Activated naive CD4-positive, alpha-beta T cell treated with anti-CD3 and anti-CD28 coated beads, Interleukin-2, amount 50 U/mL, for 72 hours (primary cell): ENCODE measurements around the gene SLC38A10. TPM values are rescaled to one million over a fixed set of nuclear protein-coding genes. Genes with fewer than 3 reads are reported as not detected.

Experiments
- ATAC-seq, 2 donors: fragments of 150-1000 bp; cut with Tn5 transposase; 2 replicates each; pipeline ENCODE4 v1.10.0; 2021; ENCODE audit warnings: mild to moderate bottlenecking in 2 of 2, moderate library complexity in 2 of 2
- DNase-seq, 2 donors: peaks; one replicate each; pipeline ENCODE4 v3.0.0; 2021 to 2022; ENCODE audit warnings: low spot score in 2 of 2
- H3K27ac Mint-ChIP-seq, 2 donors: one replicate each; pipeline ENCODE4 v1.8.0; 2022; ENCODE audit warnings: mild to moderate bottlenecking in 2 of 2, mixed read lengths in 2 of 2
- H3K36me3 Mint-ChIP-seq, 2 donors: one replicate each; pipeline ENCODE4 v1.8.0; 2022; ENCODE audit warnings: mixed read lengths in 2 of 2
- H3K9me3 Mint-ChIP-seq, 2 donors: one replicate each; pipeline ENCODE4 v1.8.0; 2022; ENCODE audit warnings: mixed read lengths in 2 of 2
- total RNA-seq, 2 donors: library from RNA; stranded (reverse); gene quantifications; one replicate each; pipeline ENCODE4 v1.2.3, GENCODE V29; 2022

Gene SLC38A10
- total RNA-seq, 2 donors from 2014 or later = 19.9 to 72.0 TPM

DNA sequence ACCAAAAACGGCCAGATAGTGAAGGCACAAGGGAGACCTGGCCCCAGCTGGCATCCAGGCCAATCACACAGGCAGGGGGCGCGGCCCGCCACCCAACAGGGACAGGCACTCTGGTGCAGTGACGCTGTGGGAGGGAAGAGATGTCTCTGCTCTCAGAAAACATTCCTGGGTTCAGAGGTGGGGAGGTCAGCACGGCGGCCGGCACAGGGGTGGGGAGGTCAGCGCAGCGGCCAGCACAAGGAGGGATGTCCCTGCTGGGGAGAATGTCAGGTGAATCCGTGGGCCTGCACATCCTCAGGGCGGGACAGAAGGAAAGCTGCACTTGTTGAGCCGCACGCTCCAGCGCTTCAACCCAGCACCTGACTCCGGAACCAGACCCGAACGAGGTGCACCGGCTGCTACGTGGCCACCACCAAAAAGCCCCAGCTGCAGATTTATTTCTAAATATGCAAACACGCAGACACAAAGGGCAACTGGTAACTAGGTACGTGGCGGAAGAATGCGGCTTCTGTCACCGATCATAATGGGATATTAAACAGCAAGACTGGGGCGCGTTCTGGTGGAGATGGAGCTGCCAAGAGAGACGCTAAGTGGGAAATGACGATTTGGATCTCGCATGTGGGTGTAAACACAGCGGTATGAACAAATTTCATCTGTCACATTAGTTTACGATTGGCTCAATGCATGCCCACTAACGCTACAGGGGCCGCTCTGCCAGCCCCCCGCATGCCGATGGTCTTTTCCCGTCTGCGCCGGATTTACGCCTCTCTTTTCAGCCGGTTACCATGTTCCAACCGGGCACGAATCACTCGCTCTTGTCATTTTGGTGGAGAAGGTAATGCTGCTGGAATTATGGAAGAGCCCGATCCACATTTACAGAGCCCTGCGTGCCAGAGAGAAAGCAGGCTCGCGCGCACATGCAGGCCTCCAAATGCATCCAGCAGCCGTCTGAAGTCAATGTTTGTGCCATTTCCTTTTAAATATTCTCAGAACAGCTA, 15.5 kb downstream of the SLC38A10 start:
- ATAC-seq (no peak), DNase-seq (no peak)
- H3K36me3 Mint-ChIP-seq = peaks cover 4% of the 10 kb centered on the region in 2 donors
- no peaks in the 10 kb centered on the region for H3K9me3 Mint-ChIP-seq
- peak overlapping the region in 1 of 2 donors; percentile 11 for H3K27ac Mint-ChIP-seq

DNA sequence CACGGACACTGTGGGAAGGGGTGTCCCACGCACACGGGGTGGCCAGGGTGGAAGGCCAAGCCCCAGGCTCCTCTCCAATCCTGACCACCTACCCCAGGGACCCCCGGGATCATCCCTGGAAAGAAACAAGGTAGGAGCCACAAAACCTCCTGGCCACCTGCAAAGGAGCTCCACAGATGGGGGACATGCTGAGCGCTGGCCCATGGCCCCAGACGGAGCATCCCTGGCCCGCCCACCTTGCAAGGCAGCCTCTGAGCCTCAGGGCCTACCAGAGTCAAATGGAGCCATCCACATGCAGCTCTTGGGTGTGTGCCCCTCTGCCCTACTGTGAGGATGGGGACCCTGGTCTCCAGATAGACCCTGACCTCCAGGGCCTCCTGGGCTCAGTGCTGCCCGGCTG, 16.3 kb downstream of the SLC38A10 start:
- ATAC-seq (no peak), DNase-seq (no peak)
- no peaks in the 10 kb centered on the region for H3K9me3 Mint-ChIP-seq
- H3K36me3 Mint-ChIP-seq = peaks cover 4% of the 10 kb centered on the region in 2 donors
- H3K27ac Mint-ChIP-seq = no peak overlapping the region

DNA sequence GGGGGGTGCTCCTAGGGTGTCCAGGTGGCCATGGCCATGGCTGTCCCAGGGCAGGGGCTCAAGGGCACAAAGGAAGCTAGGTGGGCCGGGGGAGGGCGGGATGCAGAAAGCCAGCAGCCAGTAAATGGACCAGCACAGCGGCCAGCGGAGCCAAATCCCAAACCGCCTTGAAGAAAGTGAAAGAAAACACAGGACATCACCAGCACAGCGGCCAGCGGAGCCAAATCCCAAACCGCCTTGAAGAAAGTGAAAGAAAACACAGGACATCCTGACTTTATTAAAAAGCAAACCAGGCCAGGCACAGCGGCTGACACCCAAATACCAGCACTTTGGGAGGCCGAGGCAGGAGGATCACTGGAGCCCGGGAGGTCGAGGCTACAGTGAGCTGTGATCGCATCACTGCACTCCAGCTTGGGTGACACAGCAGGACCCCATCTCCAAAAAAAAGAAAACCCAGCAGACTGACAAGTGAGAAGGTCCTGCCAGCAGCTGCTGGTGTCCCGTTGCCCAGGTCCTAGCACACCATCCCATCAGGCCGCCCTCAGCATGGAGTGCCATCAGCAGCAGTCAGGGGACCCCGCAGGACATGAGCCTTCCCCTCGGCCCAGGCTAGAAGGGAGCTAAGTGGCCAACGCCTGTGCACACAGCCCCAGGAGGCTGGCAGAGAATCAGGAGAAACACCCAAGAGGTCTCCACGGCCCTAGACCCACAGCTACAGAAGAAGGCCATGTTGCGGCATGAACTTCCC, 17.0 kb downstream of the SLC38A10 start:
- H3K9me3 Mint-ChIP-seq = no peaks in the 10 kb centered on the region
- no peak for ATAC-seq

DNA sequence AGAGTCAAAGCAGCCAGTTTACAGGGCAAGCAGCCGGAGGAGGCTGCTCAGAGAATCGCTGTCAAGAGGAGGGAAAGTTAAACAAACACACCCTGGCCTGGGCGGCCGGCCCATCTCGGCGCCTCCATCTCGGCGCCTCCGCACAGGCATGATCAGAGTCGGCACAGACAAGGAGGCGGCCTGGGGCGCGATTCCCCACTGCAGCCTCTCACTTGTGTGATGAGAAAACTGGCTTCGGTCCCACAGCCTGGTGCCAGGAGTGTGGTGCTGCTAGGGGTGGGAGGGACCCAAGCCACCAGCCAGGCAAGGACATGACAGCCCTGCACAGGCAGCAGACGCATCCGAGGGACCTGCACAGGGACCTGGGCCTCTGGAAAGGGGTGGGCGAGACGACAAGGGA, 17.7 kb downstream of the SLC38A10 start:
- DNase-seq (no peak), ATAC-seq (no peak)
- Mint-ChIP-seq H3K27ac (no peak overlapping the region), H3K36me3 (peaks cover 4% of the 10 kb centered on the region in 2 donors), H3K9me3 (no peaks in the 10 kb centered on the region)

More for the DNA sequence above, 17.0 kb downstream of the SLC38A10 start:
- DNase-seq = no peak
- H3K36me3 Mint-ChIP-seq = peaks cover 4% of the 10 kb centered on the region in 2 donors
- H3K27ac Mint-ChIP-seq = peak overlapping the region in 1 of 2 donors; percentile 36

DNA sequence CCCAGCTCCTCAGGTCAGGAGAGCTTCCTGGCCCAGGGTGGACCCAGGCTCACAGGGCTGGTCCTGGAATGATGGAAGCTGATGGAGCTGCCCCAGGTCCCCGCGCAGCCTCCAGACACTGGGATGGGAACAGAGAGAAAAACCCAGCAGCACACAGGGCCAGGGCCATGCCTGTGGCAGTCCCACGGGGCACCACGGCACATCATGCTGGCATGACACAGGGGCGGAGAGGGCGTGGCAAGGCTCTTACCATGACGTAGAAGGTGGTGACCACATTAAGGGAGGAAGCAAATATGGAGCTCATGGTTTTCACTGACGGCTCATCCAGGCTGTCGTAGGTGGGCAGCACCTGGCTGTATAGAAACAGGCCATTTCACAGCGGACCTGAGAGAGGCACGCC, 18.3 kb downstream of the SLC38A10 start:
- no peak for ATAC-seq
- H3K36me3 Mint-ChIP-seq = peaks cover 4% of the 10 kb centered on the region in 2 donors
- H3K27ac Mint-ChIP-seq = no peak overlapping the region
- no peak for DNase-seq
- H3K9me3 Mint-ChIP-seq = no peaks in the 10 kb centered on the region

DNA sequence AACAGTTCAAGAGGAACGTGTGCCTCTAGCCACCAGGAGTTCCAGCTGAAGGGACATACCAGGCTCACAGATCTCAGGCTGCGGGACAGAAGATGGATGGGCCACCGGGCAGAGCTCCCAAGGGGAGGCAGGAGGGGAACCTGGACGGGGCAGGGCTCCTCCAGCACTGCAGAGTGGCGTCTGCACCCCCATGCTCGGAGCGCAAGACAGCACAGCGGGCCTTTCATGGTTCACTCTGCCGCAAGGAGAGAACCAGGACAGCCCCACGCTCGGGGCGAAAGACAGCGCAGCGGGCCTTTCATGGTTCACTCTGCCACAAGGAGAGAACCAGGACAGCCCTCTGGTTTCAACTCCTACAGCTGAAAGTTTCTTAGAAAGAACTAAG, 20.6 kb downstream of the SLC38A10 start:
- DNase-seq = no peak
- no peaks in the 10 kb centered on the region for H3K9me3 Mint-ChIP-seq
- no peak for ATAC-seq
- peaks cover 4% of the 10 kb centered on the region in 2 donors for H3K36me3 Mint-ChIP-seq
- no peak overlapping the region for H3K27ac Mint-ChIP-seq

DNA sequence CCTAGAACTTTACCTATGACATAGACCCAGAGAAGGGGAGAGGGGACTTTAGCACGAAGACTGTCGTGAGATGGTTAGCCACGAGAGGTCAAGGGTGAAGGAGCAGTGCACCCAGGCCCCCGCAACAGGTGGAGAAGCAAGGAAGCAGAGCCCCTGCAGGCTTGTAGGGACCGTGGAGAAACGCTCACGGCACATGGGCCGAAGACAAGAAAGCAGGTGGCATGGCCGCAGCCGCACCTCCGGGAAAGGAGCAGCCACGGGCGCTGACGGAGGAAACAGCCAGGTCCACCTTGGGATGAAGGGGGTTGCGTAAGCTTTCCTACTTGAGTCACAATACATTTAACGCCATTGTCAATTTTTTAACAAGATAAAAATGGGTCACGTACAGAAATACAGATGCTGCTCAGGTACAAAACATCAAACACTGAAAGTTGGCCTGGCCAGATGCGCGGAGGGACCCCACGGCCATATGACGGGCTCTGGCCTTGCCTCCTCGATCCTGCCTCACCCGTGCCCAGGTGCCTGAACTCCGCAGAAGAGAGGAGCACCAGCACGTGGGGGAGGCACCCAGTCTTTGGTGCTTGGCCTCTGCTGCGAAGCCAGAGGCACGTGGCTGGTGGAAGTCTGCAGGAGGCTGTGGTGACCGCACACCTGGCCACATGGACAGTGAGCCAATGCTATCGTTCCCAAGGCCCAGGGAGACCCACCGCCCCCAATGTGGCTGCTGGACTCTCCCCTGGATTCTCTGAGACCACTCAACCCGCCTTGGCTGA, 21.2 kb downstream of the SLC38A10 start:
- DNase-seq = no peak
- H3K36me3 Mint-ChIP-seq = peaks cover 4% of the 10 kb centered on the region in 2 donors
- H3K9me3 Mint-ChIP-seq = no peaks in the 10 kb centered on the region
- no peak overlapping the region for H3K27ac Mint-ChIP-seq
- no peak for ATAC-seq

DNA sequence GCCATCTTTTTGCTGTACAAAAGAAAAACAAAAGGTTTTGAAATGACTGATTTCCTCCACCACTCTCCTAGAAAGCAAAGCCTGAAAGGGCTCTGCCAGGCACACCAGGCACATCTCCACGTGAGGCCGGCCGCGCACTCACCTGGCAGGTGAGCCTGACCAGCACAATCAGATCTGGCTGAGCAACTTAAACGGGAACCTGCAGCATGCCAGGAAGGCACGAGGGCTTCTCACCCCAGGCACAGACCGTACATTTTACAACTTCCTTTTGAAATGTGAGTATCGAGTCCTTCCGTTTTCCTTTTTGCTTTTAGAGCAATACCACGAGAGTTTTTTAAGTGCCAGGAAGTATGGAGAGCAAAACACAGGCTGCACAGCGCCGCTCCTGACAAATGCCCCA, 22.5 kb downstream of the SLC38A10 start:
- ATAC-seq = no peak
- DNase-seq = no peak
- Mint-ChIP-seq H3K36me3 (peaks cover 4% of the 10 kb centered on the region in 2 donors), H3K9me3 (no peaks in the 10 kb centered on the region), H3K27ac (no peak overlapping the region)

DNA sequence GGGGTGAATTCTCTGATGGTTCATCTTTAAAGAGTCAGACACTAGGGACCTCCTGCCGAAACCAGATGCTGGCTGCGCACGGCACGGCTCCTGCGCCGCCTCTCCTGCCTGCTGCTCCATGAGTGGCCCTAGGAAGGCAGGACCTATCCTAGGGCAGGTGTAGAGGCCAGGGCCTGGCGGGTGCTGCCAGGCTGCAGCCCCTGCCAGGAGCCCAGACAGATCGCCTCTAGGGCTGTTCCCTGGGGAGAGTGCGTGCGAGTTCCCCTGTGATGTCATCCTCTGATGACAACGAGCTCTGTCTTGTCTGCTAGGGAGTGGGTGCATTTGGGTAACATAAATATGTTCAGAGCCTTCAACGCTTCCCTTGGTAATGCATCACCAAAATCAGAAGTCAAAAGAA, 23.9 kb downstream of the SLC38A10 start:
- no peaks in the 10 kb centered on the region for H3K9me3 Mint-ChIP-seq
- ATAC-seq = no peak
- peaks cover 4% of the 10 kb centered on the region in 2 donors for H3K36me3 Mint-ChIP-seq
- no peak for DNase-seq
- H3K27ac Mint-ChIP-seq = no peak overlapping the region

DNA sequence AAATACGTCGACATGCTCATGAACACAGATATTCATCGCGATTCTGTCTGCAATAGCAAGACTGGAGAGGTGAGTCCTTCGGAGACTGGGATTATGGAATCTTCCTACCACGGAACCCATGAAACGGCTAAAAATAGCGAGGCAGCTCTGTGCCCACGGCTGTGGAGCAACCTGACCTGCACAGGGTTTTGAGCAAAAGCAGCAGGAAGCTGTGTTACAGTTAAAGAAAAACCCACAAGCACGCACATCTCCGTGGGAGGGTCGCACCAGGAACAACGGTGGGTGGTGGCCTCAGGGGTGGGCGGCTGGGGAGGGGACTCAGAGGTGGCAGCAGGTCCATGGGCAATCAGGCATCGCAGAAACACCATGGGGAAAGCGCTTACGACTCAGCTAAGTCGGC, 24.8 kb downstream of the SLC38A10 start:
- H3K27ac Mint-ChIP-seq = no peak overlapping the region
- no peaks in the 10 kb centered on the region for H3K36me3 Mint-ChIP-seq
- H3K9me3 Mint-ChIP-seq = no peaks in the 10 kb centered on the region
- ATAC-seq (no peak), DNase-seq (no peak)

DNA sequence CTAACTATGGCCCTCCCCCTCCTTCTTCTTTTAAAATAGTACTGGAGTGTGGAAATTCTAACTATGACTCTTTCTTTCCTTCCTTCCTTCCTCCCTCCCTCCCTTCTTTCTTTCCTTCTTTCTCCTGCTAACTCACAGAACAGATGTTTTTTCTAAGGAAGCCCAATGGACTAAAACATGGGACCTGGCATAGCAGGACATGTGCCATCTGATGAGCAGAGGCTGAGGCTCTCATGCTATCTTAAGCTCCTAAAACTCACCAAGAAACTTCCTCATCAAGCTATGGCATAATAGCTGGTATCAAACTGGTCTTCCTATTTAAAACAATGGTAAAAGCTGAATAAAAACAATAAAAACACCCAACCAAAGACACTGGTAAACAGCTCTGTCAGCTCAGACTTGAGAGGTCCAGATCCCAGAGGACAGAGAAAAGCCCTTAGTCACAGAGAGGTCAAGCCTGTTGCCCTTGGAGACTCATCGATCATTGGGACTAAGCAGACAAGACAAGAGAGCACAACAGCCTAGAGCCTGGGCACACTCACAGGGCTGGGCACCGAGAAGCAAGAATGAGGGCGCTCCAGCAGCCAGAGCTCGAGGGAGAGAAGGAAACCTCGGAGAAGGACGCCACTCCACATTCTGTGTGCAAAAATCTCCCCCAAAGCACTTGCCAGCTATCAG, 27.6 kb downstream of the SLC38A10 start:
- Mint-ChIP-seq H3K27ac (no peak overlapping the region), H3K9me3 (no peaks in the 10 kb centered on the region), H3K36me3 (no peaks in the 10 kb centered on the region)
- no peak for ATAC-seq
- no peak for DNase-seq

DNA sequence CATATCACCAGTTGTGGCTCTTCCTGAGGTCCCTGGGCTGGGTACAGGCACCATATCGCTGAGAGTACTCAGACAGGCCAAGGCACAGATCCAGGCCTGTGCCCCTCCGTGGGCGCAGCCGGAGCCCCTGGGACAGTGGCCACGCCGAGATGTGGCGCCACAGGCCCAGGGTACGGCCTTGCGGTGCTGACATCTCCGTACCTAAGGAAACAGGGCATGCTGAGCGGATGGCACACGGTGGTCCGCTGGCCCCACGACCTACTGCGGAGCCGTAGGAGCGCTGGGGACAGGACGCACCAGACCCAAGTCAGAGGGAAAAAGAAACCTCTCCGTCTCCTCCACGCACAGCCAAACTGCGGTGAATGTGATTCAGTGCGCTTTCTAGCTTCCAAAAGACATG, 29.5 kb downstream of the SLC38A10 start:
- DNase-seq (no peak), ATAC-seq (no peak)
- Mint-ChIP-seq H3K27ac (peak overlapping the region in 1 of 2 donors; percentile 36), H3K36me3 (no peaks in the 10 kb centered on the region), H3K9me3 (no peaks in the 10 kb centered on the region)

DNA sequence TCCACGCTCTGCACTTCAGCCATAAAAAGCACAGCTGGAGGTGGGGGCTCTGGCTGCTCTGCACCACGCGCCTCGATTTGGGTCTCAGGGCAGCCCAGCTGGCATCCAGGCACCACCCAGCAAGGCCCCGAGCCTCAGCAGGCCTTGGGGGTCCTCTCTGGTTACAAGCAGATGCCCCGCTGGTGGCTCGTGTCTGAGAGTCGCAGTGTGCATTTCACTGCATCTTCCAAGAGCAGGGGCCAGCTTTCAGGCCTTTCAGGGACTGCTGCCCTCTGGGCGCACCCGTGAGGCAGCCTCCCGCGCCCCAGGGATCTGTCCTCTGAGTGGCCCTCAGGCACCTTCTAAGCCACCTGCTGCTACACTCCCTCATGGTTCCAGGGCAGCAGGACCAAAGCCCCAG, 30.5 kb downstream of the SLC38A10 start:
- DNase-seq = no peak
- Mint-ChIP-seq H3K27ac (no peak overlapping the region), H3K9me3 (no peaks in the 10 kb centered on the region)

DNA sequence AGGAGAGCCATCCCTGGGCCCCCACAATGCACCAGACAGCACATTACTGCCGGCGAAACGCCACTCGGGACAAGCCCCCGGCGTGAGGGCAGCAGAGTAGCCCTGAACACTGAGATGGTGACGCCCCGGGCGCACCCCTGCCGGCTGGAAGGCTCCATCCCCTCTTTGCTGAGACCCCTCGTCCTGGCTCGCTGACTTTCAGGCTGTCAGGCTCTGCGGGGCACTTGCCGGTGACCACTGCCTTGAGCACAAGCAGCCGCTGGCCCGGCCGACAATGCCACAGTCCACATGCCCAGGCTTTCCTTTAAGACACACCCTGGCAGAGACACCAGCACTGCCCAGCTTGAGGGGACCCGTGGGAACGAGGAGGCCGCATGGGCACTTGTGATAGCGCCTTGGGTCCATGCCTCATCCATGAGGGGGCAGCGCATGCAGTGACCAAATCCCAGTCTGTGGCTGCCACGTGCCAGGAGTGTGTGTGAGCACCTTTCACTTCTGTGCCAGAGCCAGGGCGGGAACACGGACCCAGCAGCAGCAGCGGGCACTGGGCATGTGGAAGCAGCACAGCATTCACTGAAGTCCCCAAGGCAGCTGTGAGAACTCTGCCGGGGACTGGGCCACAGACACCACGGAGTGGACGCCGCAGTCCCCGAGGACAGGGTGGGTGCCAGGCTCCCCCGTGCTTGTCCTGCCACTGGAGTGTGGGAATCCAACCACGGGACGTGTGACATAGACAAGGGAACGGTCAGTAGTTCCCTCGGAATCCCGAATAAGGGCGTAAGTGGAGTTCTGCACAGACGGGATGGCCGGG, 31.5 kb downstream of the SLC38A10 start:
- DNase-seq (no peak), ATAC-seq (no peak)
- Mint-ChIP-seq H3K9me3 (no peaks in the 10 kb centered on the region), H3K36me3 (no peaks in the 10 kb centered on the region), H3K27ac (no peak overlapping the region)

More for the DNA sequence above, 30.5 kb downstream of the SLC38A10 start:
- ATAC-seq = no peak
- H3K36me3 Mint-ChIP-seq = no peaks in the 10 kb centered on the region

DNA sequence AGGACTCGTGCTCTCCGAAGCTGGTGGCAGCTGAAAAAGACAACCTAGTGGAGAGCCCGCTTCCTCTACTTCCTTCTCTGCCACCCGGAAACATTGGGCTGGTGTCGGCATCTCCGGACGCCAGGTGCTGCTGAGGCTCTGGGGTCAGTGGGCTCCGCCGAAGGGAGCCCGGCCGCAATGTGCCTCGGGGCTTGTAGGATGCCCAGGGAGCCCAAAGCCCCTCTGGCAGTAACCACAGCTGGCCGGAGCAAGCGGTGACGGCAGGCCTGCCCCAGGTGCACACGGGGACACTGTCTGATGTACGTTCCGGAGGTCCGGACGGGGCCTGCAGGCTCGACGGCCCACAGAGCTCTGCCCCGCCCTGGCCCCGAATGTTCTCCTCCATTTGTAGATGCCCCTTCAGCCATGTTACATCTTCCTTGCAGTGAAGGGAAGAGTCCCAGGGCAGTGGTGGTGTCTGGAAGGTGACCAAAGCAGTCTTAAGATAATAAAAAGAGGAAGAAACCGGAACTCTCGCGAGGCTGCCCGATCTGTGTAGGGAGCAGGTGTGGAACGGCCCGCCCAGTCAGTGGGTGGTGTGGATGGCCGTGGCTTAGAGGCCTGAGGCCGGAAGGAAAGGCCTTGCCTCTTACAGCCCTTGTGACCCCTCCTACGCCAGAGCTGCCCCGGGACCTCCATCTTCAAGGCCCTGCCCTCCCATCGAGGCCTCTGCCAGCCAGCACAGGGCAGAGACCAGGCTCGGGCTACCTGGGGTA, 33.3 kb downstream of the SLC38A10 start:
- no peaks in the 10 kb centered on the region for H3K36me3 Mint-ChIP-seq
- ATAC-seq (no peak), DNase-seq (no peak)
- H3K9me3 Mint-ChIP-seq = no peaks in the 10 kb centered on the region
- H3K27ac Mint-ChIP-seq = no peak overlapping the region
